Fibroblast of skin of right quadriceps (primary cell): ENCODE measurements around the gene RGS3.

Experiments used
- DNase-seq: peaks from one replicate; pipeline ENCODE4 v3.0.0-alpha.2; 2013

Gene RGS3

DNA sequence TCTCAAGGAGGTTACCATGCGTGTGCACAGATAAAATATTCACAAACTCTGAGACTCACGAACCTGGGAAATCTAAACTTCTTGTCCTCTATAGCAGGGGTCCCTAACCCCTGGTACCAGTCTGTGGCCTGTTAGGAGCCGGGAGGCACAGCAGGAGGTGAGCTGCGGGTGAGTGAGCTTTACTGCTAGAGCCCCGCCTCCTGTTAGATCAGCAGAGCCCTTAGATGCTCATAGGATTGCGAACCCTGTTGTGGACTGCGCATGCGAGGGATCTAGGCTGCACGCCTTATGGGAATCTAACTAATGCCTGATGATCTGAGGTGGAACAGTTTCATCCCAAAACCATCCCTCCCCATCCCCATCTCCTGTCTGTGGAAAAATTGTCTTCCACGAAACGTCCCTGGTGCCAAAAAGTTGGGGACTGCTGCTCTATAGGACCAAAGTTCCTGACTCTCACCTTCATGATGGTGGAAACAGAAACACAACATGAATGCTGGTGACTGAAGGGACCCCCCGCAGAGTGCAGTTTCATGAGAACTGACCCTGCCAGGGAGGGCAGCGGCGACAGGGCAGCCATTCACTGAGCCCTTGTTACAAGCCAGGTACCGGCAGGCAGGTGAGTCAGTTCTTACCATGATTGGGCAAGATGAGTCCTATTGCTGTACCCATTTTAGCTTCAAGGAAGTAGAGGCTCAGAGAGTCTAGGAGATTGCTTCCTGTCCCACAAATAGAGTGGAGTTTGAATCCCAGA is 181.9 kb downstream of the RGS3 start:
- no peak for DNase-seq

DNA sequence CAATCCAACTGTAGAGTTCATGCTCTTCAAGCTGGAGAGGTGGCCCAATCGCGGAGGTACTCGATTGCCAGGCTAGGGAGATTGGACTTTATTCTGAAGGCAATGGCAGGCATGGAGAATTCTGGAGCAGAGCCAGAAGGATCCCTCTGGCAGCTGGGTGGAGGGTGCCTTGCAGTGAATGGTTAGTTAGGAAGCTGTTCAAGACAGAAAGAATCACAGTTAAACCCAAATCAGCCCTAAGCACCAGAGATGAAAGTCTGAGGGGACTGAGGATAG is 182.4 kb downstream of the RGS3 start:
- no peak for DNase-seq

DNA sequence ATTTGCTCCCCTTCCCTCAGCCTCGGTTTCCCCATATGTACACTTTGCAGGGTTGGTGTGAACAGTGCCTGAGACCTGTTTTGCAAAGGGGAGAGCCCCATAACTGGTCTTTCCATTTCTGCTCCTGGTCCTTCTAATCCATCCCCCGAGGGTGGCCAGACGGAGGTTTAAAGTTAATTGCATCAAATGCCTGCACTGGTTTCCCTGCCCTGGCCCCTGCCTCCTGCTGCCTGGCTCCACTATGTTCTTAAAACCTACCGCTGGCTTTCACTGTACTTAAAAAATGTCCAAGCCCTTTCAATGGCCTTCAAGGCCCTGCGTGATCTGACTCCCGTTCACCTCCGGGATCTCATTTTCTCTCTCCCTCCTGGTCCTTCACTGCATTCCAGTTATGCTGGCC is 183.0 kb downstream of the RGS3 start:
- DNase-seq: no peak
